Kidney epithelial cell (primary cell): Measurements from ENCODE around the gene HDC. TPM values are rescaled to one million over a fixed set of nuclear protein-coding genes. Genes with fewer than 3 reads are reported as not detected.

Experiments used
- DNase-seq: peaks from one replicate; pipeline ENCODE4 v3.0.0-alpha.2; 2010; ENCODE audit warnings: low read depth
- H3K27me3 ChIP-seq: 2 replicates; pipeline ENCODE4 v1.6.0; 2011; ENCODE audit warnings: low read length; ENCODE audit not compliant: control insufficient read depth, insufficient read depth
- H3K36me3 ChIP-seq: 2 replicates; pipeline ENCODE4 v1.5.1; 2011; ENCODE audit warnings: low read length; ENCODE audit not compliant: control insufficient read depth, insufficient read depth
- H3K4me3 ChIP-seq: 2 replicates; pipeline ENCODE4 v1.5.1; 2011; ENCODE audit warnings: low read depth, mild to moderate bottlenecking, control low read depth, low read length
- CTCF ChIP-seq: IDR thresholded peaks from 2 replicates; pipeline ENCODE4 v1.5.1; 2011; ENCODE audit warnings: mild to moderate bottlenecking, moderate library complexity, low read length, control low read depth, inconsistent platforms; ENCODE audit not compliant: insufficient read depth, poor library complexity, severe bottlenecking
- total RNA-seq: library from RNA; depleted of rRNA; stranded (reverse); fragments of >200 nt; gene quantifications from 2 replicates; pipeline ENCODE4 v1.2.3, GENCODE V29; 2015

The HDC gene
- total RNA-seq, 1 donor from 2014 or later: not detected

GRCh38 chr15:50224606-50225005, 40.9 kb downstream of the HDC start:
- TF ChIP-seq CTCF: no peak
- no peaks in the 10 kb centered on the region for H3K27me3 ChIP-seq
- no peak overlapping the region for H3K4me3 ChIP-seq
- no peaks in the 10 kb centered on the region for H3K36me3 ChIP-seq
- no peak for DNase-seq

DNA sequence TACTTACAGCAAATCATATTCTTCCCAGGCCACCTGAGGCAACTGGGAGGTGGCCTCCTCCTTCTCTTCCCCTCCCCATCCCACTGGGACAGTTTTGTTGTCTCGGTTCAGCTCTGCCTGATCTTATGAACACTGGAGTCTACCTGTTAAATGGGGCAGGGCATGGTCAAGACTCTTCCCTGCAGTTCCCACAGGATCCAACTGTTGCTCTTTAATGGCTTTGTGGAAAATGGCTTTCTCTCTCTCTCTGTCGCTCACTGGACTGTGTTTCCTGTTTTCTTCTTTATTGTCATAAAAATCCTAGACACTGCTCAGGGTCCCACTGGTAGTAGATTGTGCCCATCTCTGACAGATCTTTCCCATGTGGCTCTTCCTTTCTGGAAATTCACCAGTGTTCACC, 43.3 kb downstream of the HDC start:
- Histone ChIP-seq H3K36me3 (no peaks in the 10 kb centered on the region), H3K27me3 (no peaks in the 10 kb centered on the region), H3K4me3 (no peak overlapping the region)
- TF ChIP-seq CTCF: no peak
- no peak for DNase-seq

- DNase-seq: no peak
- no peak for TF ChIP-seq CTCF
- no peak overlapping the region for H3K4me3 ChIP-seq
- H3K27me3 ChIP-seq: no peaks in the 10 kb centered on the region
- H3K36me3 ChIP-seq: no peaks in the 10 kb centered on the region
Observed at GRCh38 chr15:50219820-50220219, 45.7 kb downstream of the HDC start.

DNA sequence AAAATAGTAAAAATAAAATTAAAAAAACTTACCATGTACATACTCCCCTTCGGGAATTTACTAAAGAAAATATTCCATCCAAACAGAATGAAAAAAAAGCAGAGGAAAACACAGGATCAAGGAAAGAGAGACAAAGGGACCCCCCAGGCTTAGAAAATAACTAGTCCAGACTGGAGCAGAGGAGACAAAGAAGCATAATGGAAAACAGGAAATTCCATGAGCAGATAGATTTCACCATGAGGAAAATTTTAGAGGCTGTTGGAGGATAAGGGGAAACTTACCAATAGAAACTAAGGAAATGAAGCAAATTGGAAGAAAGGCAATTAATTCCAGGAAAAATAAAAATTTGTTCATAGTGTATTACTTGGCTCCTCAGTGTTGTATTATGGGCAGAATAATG, 46.8 kb downstream of the HDC start:
- Histone ChIP-seq H3K4me3 (no peak overlapping the region), H3K36me3 (no peaks in the 10 kb centered on the region), H3K27me3 (no peaks in the 10 kb centered on the region)
- TF ChIP-seq CTCF: no peak
- no peak for DNase-seq

DNA sequence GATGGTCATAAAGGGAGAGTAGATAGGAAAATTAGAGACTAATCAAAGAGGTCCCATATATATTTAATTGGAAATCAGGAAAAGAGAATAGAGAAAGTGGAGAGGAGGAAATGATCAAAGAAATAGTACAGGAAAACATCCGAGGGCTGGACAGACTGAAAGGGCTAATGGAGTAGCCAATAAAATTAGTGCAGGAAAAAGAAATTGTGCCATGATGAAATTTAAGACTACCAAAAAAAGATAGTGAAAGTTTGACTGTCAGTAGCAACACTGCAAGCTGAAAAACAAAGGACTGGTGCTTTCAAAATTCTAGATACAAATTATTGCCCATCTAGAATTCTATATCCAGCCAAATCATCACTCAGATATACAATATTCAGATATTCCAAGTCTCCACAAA, 47.2 kb downstream of the HDC start:
- TF ChIP-seq CTCF: no peak
- no peaks in the 10 kb centered on the region for H3K36me3 ChIP-seq

GRCh38 chr15:50210462-50211157, 54.9 kb downstream of the HDC start:
- no peak overlapping the region for H3K4me3 ChIP-seq
- H3K36me3 ChIP-seq: no peaks in the 10 kb centered on the region
- TF ChIP-seq CTCF: no peak
- DNase-seq: no peak
- no peaks in the 10 kb centered on the region for H3K27me3 ChIP-seq

More for the DNA sequence above, 47.2 kb downstream of the HDC start:
- Histone ChIP-seq H3K4me3 (no peak overlapping the region), H3K27me3 (no peaks in the 10 kb centered on the region)
- DNase-seq: no peak
